GM18511 (cell line): ENCODE measurements around the gene PDIA5.

ENCODE experiments used
- ATAC-seq: cut with Tn5 transposase; IDR thresholded peaks from one replicate; pipeline ENCODE4 v1.9.1; 2021; ENCODE audit warnings: mild to moderate bottlenecking, moderate library complexity; ENCODE audit not compliant: unreplicated experiment

Gene PDIA5

DNA sequence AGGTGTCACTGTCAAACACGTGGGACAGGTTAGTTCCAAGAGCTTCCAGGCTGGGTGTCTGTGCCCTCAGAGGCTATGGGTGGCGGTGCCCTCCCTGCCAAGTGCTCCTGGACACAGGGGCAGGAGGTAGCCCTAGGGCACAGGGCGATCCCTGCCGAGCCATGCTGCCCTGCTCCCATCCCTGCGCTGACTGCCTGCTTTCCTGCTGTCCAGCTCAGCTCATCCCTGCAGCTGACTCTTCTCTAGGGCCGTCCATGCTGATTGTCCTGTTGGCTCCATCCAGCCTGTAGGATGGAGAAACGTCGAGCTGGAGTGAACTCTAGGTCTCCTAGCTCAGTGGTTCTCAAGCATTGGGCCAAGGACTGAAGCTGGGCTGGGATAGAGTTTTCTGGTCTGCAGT lies 3.7 kb downstream of the PDIA5 start:
- no peak for ATAC-seq

DNA sequence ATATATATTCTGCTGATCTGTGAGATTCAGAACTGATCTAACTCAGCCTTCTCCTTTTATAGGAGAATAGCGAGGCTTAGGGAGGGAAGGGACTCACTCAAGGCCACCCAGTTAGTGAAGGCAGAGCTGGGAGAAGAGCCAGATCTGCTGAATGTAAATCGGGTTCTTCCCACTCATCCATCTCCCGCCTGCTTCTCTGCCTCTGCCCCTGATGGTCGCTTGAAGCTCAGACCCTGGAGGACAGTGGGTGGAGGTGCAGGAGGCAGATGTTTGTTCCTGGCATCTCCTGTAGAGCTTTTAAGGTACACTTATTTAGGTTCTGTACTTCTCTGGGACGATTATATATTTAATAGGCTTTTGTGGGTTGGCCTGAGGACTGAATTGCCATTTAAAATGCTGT lies 4.3 kb downstream of the PDIA5 start:
- ATAC-seq: no peak

DNA sequence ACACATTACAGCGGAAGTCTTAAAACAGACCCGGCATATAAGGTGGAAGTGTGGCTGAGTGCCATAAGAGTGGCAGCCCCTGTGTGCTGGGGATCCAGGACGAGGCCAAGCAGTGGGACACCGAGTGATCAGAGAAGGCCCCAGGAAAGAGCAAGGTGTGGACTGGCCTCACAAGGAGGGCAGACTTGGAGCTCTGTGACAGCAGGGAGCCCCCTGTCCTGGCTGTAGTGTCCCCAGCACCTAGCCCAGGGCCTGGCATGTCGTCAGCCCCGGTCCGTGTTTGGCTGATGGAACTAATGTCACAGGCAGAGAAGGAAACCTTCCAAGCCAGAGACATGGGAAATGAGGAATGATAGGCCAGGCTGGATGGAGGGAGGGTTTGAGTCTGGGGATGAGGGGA lies 4.8 kb downstream of the PDIA5 start:
- no peak for ATAC-seq

DNA sequence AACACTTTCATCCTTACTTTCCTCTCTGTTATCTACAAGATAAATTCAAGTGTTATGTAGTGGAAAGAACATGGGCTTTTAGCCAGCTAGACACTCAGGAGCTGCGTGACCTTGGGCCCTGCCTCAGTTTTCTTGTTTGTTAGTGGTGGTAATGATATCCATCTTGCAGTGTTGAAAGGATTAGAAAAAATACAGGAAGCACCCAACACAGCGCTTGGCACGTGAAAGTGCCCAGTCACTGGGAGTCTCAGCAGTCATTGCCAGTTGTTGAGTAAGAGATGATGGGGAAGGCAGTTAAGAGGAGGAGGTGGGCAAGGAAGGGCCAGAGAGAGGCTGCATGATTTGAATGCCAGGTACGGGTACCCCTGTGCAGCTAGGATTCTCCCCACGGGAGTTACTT lies 5.3 kb downstream of the PDIA5 start:
- ATAC-seq: no peak

DNA sequence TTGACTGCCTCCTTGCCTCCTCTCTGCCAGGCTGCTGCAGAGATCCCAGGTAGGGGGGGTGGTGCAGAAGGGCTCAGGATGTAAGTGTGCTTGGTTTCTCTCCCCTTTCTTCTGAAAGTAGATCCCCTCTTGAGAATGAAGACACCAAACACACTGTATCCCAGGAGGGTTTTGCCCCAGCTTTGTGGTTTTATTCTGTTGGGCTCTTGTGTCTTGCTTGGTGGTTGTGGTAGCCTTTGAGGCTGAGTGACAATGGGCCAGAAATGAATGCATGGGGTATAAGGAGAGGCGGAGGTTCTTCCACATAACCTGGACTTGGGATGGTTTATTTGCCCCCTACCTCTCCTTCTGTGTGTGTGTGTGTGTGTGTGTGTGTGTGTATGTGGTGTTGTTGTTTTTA lies 5.7 kb downstream of the PDIA5 start:
- ATAC-seq: no peak

DNA sequence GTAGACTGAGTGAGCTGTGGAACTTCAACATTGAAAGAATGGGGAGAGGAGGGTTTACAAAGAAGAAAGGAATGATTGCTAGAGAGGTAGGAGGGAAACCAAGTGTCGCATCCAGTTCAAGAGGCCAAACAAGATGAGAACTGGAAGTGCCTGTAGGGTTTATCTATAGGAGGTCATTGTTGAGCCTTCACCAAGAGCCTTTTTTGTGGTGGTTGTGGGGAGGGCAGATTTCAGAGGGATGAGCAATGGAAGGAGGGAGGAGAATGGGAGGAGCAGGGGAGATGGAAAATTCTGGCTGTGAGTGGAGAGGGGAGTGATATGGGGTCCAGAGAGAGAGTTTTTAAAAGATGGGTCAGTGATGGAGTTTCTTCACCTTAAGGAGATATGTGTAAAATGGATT lies 8.5 kb downstream of the PDIA5 start:
- no peak for ATAC-seq

DNA sequence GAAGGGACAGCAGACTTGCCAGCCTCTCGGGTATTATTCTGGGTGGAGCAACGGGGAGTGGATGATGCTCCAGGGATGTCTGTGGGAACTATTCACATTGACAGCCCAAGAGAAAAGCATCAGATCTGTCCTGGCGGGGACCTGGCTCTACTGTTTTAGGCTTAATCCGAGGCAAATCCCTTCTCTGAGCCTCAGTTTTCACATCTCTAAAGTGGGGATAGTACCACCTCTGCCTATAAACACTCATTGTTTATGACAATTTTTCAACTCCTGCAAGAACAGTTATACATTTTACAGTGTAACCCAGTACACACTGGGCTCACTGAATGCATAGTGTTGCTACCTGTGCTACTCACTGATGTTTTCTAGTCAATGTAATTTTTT lies 9.3 kb downstream of the PDIA5 start:
- no peak for ATAC-seq

DNA sequence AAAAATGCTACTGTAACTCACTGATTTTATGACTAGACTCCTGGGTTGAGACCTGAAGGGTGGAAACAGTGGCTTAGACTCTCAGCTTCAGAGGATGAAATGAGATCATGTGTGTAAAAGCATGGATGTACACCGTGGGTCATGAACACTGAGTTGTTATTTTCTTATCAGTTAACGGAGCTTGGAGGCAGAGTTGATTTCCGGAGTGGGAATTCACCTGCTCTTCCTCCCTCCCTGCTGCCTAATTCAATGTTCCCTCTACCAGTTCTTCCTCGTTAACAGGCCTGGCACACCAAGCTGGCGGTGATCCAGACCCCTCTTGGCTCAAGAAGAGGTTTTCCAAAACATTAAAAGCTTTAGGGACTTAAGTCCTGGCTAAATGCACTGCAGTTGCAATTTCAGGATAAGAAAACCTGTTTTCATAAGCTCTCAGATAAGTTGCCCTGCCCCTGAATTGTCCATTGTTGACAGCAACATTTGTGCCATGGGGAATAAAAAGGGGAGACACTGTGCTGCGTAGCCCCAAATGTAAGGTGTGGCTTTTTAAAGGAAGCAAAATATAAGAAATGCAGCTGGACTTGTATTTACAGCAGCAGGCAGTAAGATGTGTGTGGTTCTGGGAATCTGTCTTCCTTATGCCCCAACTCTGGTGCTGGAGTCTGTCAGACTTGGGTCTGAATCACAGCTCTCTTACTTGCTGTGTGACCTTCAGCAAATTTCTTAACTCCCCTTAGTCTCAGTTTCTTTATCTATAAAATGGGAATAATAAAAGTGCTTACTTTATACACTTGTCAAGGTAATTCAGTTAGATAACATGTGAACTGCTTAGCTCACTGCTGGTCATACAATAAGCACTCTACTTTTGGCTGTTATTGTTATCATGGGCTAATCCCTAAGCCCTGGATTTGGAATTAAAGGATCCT lies 9.9 kb downstream of the PDIA5 start:
- ATAC-seq: no peak

DNA sequence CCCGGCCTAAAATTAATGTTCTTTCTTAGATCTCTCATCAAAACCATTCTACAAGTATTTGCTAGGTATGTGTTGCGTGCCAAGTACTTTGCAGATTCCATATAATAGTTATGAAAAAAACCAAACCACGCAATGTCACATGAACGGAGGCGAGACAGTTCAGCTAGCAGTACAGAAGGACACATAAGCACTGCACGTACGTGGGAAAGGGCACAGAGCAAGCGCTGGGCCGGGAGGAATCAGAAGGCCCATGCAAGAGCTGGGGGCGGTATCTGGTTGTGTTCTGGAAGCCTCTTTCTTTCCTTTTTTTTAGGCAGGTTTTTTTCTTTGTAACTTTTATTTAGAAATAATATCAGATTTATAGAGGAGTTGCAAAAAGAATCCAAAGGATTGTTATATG lies 11.3 kb downstream of the PDIA5 start:
- ATAC-seq: no peak

DNA sequence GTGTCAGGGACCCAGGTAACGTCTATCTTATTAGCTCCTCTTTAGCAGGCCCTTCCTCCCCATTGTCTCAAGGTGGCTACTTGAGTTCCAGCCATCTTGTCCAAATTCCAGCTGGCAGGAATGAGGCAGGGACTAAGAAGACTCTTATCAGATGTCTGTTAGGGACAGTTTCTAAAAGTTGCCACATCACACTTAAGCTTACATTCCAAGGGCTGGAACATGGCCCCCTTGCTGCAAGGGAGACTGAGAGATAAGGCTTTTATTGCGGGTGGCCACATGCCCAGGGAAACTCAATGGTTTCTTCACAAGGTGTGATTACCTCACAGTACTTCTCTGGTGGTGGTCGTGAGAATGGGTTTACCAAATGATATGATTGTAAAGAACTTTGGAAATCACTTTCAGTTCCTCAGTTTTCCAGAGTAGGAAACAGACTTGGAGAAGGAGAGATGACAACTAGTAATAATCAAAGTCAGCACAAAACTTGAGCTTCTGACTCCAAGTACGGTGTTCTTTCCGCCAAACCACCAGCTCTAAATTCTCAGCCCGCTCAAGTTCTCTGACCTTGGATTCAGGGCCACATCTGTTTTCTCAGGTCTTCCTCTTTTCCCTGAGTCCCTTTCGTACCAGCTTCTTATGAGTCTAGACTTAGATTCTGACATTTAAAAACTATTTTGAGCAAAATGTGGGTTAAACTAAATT lies 14.2 kb downstream of the PDIA5 start:
- no peak for ATAC-seq

DNA sequence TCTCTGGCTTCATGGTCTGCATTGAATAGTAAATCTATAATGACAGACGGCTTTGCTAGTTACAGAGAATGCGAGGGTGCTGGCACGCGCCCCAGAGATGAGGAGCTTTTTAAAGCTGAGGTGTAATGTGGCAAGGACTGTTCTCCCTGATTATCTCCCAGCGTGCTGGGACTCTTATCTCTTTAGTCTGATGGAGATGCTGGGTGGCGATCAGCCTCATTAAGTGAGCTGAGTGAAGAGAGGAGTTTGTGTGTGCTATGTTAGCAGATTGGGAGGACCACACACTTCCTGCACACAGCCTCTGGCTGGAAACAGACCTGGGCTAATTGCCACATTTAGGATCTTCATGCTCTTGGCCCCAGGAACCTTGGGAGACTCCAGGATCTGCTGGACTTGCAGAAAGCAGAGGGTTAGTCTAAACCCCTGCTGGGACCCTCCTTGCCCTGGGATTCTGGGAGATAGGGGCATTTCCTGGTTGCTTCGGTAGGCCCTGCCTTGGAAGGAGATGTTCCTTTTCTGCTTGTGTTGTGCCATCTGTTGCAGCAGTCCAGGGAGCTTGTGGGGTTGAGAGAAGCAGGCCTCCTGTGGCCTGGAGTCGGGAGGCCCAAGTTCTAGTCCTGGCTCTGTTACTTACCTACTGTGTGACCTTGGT lies 15.0 kb downstream of the PDIA5 start:
- ATAC-seq: no peak

DNA sequence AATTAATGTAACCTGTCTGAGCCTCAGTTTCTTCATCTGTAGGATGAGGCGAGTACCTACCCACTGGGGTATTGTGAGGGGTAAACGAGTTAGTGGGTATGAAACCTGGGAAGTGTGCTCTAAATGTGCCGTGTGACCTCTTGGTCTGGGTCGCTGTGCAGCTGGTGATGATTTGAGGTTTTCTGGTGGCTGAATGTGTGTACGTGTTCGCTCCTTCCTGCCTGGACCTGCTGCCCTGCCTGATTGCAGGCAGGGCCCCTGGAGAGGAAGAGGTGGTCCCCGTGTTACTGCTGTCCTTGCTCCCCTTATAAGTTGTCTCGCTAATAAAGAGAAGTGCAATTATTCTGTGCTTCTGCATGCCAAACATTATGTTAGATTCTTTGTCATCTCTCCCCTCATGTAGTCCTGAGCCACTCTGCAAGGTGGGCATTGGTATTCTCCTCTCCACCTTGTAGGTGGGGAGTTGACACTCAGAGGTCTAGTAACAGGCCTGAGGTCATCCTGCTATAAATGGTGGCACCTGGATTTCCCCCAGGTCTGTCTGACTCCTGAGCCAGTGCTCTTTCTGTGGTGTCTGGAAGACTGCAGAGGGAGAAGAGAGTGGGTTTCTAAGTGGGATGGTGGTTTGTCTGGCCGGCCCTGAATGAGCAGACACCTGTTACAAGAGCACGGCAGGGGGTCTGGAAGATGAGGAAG lies 15.7 kb downstream of the PDIA5 start:
- no peak for ATAC-seq

DNA sequence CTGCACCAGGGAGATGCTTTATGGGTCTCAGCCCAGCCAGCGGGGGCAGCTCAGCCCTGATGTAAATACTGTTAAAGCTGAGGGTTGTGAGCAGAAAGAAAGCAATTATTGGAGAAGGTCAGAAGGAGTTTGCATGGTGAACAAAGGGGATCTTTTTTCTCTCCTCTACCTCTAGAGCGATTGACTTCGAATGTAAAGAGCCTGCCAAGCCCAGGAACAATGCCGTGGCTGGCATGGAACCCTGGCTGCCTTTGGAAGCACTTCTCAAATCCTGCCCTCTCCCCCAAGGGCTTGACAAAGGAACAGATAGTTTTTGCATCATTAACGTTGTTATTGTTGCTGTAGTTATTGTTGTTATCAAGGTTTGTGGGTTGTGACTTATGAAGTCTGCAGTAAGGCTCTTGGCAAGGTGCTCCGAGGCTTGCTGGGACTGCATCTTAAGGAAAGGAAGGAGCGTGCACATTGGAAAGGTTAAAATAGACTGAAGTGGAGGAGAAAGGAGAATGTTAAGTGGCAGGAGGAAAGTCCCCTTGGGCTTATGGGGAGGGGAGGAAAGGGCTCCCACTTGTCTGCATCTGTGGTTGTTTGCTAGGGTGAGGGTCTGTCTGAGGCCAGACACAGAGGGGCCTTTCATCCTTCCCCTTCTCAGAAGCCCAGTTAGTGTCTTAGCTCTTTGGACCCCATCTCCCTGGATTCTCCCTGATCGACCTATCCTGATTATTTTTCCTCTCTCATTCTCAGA lies 16.7 kb downstream of the PDIA5 start:
- ATAC-seq: no peak

DNA sequence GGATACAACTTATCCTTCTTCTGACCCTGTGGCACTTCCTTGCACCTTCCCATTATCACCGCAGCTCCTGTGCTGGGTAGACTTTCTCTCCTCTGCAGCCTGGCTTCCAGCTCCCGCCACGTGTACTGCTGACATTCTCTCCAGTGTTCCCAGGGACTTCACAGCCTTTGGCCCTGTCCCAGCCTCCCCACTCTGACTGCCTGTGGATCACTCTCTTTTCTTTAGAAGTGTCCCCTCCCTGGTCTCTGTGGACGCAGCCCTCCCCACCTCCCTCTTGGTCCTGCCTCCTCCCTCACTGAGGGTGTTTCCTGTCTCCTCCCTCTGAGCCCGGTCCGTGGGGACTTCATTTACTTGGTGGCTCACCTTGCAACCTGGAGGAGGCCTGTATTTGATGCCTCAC lies 17.4 kb downstream of the PDIA5 start:
- ATAC-seq: no peak

DNA sequence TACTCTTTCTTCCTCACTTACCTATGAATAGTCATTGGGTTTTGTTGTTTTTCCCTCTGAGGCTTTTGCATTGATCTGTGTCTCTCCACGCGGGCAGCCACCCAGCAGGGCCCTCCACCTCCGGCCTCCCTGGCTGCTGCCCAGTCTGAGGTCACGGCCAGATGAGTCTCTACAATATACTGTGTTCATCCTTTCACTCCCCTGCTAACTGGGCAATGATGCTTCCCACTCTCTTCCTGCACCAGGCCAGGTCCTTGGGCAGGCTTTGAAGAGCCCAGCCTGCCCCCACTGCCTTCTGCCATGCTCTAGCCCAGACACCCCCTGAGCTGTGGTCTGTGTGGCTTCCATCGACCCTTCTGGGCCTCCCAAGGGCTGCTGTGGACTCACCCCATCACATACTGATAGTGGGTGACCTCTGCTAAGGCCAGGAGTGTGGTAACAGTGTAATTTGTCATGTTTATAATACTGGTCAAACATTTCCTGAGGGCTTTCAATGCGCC lies 18.0 kb downstream of the PDIA5 start:
- no peak for ATAC-seq

DNA sequence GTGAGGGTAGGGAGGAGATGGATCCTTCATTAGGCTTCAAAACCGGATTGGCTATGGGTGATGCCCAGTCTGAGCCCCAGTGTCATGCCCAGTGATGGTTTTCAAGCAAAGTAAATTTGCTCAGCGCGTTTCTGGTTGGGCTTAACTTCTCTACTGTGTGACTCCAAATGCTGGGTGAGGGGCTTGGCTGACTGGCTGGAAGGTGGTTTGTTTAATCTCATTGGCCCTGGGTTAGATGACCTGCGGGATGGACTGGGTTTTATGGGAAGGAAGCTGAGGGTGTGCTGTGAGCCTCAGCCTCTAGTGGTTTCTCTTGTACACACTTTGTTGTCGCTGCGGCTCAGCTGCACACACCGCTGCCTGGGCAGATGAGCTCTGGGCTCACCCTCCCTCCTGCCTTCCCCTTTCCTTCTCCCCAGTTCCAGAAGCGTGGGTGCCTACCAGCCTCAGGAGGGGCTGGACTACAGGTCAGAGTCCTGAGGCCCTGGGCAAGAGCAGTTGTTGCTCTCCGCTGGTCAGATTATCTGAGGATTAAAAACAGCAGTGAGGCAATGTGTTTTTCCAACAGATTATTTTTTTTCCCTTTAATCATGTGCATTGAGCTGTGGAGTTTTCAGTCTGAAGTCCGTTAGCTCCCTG lies 18.6 kb downstream of the PDIA5 start:
- ATAC-seq: no peak

DNA sequence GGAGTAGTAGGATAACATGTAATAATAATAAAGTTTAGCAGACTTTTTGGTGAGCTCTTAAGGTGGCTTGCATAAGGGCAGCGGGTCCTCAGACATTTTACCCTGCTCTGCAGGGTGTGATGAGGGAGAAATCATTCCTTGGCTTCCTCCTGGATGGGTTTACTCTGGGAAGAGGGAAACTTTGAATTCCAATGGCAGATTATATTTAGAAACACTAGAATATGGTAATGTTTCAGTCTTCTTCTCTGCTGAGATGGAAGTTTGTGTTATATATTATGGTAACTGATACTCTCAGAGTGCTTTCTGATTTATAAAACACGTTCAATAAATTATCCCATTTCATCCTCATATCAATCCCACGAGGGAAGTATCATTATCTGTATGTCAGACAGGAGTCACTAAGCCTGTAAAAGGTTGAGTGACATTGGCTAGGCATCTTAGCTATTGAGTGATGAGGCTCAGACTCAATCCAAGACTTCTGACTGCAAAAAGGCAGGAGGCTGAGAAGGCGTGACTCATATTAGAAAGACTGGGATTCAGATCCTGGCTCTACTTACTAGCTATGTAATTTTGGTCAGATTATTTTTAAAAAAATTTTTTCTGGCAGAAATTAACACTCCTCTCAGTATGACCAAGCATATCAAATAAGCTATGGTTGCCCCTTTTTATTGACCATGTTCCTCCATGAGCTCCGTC lies 19.3 kb downstream of the PDIA5 start:
- no peak for ATAC-seq

DNA sequence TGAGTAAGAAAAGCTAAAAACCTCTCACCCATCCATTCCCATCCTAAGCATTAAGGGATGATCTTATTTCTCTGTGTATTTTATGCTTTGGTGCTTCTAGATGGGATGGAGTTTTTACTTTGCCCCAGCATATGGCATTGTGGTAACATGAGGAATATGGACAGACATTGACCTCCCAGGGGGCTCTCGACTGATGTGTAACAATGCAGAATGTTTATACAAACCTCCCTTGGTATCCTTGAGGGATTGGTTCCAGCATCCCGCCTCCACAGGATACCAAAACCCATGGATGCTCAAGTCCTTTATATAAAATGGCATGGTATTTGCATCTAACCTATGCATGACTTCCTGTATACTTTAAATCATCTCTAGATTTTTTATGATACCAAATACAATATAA lies 21.6 kb downstream of the PDIA5 start:
- no peak for ATAC-seq

DNA sequence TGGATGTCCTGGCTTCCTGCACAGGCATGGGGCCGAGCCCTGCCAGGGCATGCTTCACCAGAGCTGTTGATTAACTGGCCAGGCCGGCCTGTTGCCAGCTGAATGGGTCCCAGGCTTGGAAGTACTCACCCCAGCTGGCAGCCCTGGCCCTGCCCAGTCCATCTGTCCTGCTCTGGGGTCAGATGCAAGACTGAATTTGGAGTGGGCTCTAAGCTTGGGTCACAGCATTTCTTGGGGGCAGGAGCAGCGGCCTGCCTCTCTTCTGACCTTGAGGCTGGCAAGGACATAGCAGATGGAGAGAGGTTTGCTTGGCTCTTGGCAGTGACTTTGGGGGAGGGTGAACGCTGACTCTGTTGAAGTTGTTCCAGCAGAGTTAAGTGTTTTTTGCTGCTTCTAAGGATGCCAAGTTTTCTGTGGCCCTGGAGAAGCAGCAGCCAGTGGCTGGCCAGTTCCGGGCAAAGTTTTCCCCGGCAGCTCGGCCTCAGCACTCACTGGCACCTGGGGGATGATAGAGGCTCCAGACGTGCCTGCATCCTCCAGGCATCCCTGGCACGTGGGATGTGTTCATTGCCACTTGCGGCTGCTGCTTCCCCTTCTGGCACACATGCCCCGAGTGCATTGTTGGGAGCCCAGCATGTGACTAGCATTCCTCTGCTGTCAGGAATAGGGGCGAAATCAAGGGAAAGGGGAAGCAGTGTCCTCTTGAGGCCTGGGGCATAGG lies 22.9 kb downstream of the PDIA5 start:
- no peak for ATAC-seq
